MCF 10A (cell line): ENCODE measurements around the gene PTMS. TPM values are rescaled to one million over a fixed set of nuclear protein-coding genes. Genes with fewer than 3 reads are reported as not detected.

ENCODE experiments used
- BruUV-seq: library from RNA; stranded (reverse); fragments of 400-500 nt; replicated peaks from 2 replicates; lab custom pipeline; 2021; lab: Mats Ljungman, UMichigan
- CTCF ChIA-PET: fragments of 300-600 bp; sonication (Branson Sonifier 250); formaldehyde crosslinking; extraction: SDS; loops from one replicate; lab custom pipeline; 2021; ENCODE audit warnings: antibody characterized with exemption, inconsistent platforms; lab: Yijun Ruan, JAX
- POLR2A ChIA-PET: fragments of 300-600, 350-650 bp; sonication (Branson Sonifier 250); formaldehyde crosslinking; extraction: SDS; loops from one replicate; lab custom pipeline; 2020; ENCODE audit warnings: antibody characterized with exemption, inconsistent platforms; lab: Yijun Ruan, JAX
- DNase-seq: peaks from one replicate; pipeline ENCODE4 v3.0.0-alpha.2; 2018; ENCODE audit not compliant: unreplicated experiment
- H3K27ac Mint-ChIP-seq: one replicate; pipeline ENCODE4 v1.8.0; 2022; ENCODE audit warnings: mild to moderate bottlenecking, low read depth, mixed read lengths; ENCODE audit not compliant: unreplicated experiment
- H3K27me3 Mint-ChIP-seq: one replicate; pipeline ENCODE4 v1.8.0; 2022; ENCODE audit warnings: mixed read lengths; ENCODE audit not compliant: insufficient read depth, unreplicated experiment
- H3K36me3 Mint-ChIP-seq: one replicate; pipeline ENCODE4 v1.8.0; 2022; ENCODE audit warnings: mild to moderate bottlenecking, moderate library complexity, mixed read lengths; ENCODE audit not compliant: insufficient read depth, unreplicated experiment
- H3K4me1 Mint-ChIP-seq: one replicate; pipeline ENCODE4 v1.8.0; 2022; ENCODE audit warnings: mixed read lengths; ENCODE audit not compliant: insufficient read depth, unreplicated experiment
- H3K4me3 Mint-ChIP-seq: one replicate; pipeline ENCODE4 v1.8.0; 2022; ENCODE audit warnings: mild to moderate bottlenecking, moderate library complexity, mixed read lengths; ENCODE audit not compliant: unreplicated experiment
- H3K9me3 Mint-ChIP-seq: one replicate; pipeline ENCODE4 v1.8.0; 2022; ENCODE audit warnings: mixed read lengths; ENCODE audit not compliant: unreplicated experiment
- CTCF ChIP-seq: fragments of 200-600 bp; IDR thresholded peaks from one replicate; pipeline ENCODE4 v1.8.0; 2022; ENCODE audit warnings: antibody characterized with exemption, mild to moderate bottlenecking; ENCODE audit not compliant: unreplicated experiment
- intact Hi-C: fragments of 100-400 bp; cut with micrococcal nuclease; formaldehyde crosslinking; loops from 2 replicates; pipeline ENCODE4 v1.14.1; 2022
- total RNA-seq: library from RNA; stranded (reverse); gene quantifications from 2 replicates; pipeline ENCODE4 v1.2.3, GENCODE V29; 2022

PTMS gene
- total RNA-seq, 1 experiment from 2014 or later: 284 TPM

GRCh38 chr12:6775185-6776174 is 9.3 kb downstream of the PTMS start:
- intact Hi-C loops: loop anchor here (5.0 kb wide), 1 partner anchor 208 kb away; the partner anchor contains the start of gene NOP2
- no peaks in the 10 kb centered on the region for H3K27me3 Mint-ChIP-seq
- CTCF ChIA-PET: interaction anchor here (0.5 to 5.5 kb wide), 3 partner anchors 9 to 22 kb away, joined by 3 to 43 read pairs (median 18); partner anchors contain the start of genes MLF2 and PTMS
- peaks cover 6% of the 10 kb centered on the region for H3K36me3 Mint-ChIP-seq
- no peak for DNase-seq
- TF ChIP-seq CTCF: no peak
- H3K9me3 Mint-ChIP-seq: no peaks in the 10 kb centered on the region
- H3K4me1 Mint-ChIP-seq: peaks cover 28% of the 10 kb centered on the region
- POLR2A ChIA-PET: interaction anchor here (1.1 to 1.2 kb wide), 2 partner anchors 8 to 23 kb away, joined by 3 to 4 read pairs; partner anchors contain the start of gene MLF2
- H3K4me3 Mint-ChIP-seq: no peak overlapping the region
- H3K27ac Mint-ChIP-seq: peak overlapping the region; percentile 31
- BruUV-seq: no TSS peak

GRCh38 chr12:6777386-6777785 is 11.2 kb downstream of the PTMS start:
- POLR2A ChIA-PET: interaction anchor here (0.7 to 1.8 kb wide), 3 partner anchors 9 to 164 kb away, joined by 3 to 10 read pairs (median 3); partner anchors contain the start of gene MLF2

GRCh38 chr12:6778217-6778573 is 12.0 kb downstream of the PTMS start:
- intact Hi-C loops: loop anchor here (5.0 kb wide), 1 partner anchor 211 kb away; the partner anchor contains the start of gene NOP2
- POLR2A ChIA-PET: interaction anchor here (1.0 to 1.8 kb wide), 2 partner anchors 24 to 25 kb away, joined by 5 to 10 read pairs; partner anchors contain the start of gene MLF2
- Mint-ChIP-seq H3K27ac (no peak overlapping the region), H3K4me3 (no peak overlapping the region), H3K4me1 (peaks cover 10% of the 10 kb centered on the region), H3K27me3 (no peaks in the 10 kb centered on the region), H3K9me3 (no peaks in the 10 kb centered on the region), H3K36me3 (no peaks in the 10 kb centered on the region)
- BruUV-seq: no TSS peak
- CTCF ChIA-PET: interaction anchor here (0.6 to 7.4 kb wide), 25 partner anchors 11 to 1249 kb away, joined by 3 to 110 read pairs (median 4); partner anchors contain the start of genes MLF2 and PTMS
- no peak for TF ChIP-seq CTCF
- no peak for DNase-seq

More at GRCh38 chr12:6777386-6777785, 11.2 kb downstream of the PTMS start:
- BruUV-seq: no TSS peak
- intact Hi-C loops: loop anchor here (5.0 kb wide), 1 partner anchor 210 kb away; the partner anchor contains the start of gene NOP2
- CTCF ChIA-PET: interaction anchor here (0.6 to 7.4 kb wide), 10 partner anchors 11 to 271 kb away, joined by 3 to 110 read pairs (median 8); partner anchors contain the start of genes MLF2, PTMS and SPSB2
- Mint-ChIP-seq H3K4me3 (no peak overlapping the region), H3K9me3 (no peaks in the 10 kb centered on the region), H3K27ac (no peak overlapping the region), H3K4me1 (peaks cover 10% of the 10 kb centered on the region), H3K27me3 (no peaks in the 10 kb centered on the region), H3K36me3 (no peaks in the 10 kb centered on the region)
- no peak for TF ChIP-seq CTCF
- DNase-seq: no peak
